Progenitor cell of endocrine pancreas (in vitro differentiated cells): ENCODE data around the gene LPP. TPM values are rescaled to one million over a fixed set of nuclear protein-coding genes. Genes with fewer than 3 reads are reported as not detected.
A peak's percentile ranks its signal among the peaks of the same experiment; 100 is the strongest.

Source experiments
- DNase-seq: peaks from one replicate; pipeline ENCODE4 v3.0.0; 2021; ENCODE audit warnings: low spot score; ENCODE audit not compliant: unreplicated experiment
- H3K27ac Mint-ChIP-seq: 2 replicates; pipeline ENCODE4 v1.8.0; 2021; ENCODE audit warnings: mild to moderate bottlenecking, moderate library complexity, mixed read lengths
- H3K27me3 Mint-ChIP-seq: 2 replicates; pipeline ENCODE4 v1.8.0; 2021; ENCODE audit warnings: mixed read lengths
- H3K36me3 Mint-ChIP-seq: 2 replicates; pipeline ENCODE4 v1.8.0; 2022; ENCODE audit warnings: mixed read lengths; ENCODE audit not compliant: insufficient read depth
- H3K4me1 Mint-ChIP-seq: 2 replicates; pipeline ENCODE4 v1.8.0; 2021; ENCODE audit warnings: low read depth, mixed read lengths
- H3K4me3 Mint-ChIP-seq: 2 replicates; pipeline ENCODE4 v1.8.0; 2021; ENCODE audit warnings: low read depth, mild to moderate bottlenecking, moderate library complexity, mixed read lengths
- H3K9me3 Mint-ChIP-seq: 2 replicates; pipeline ENCODE4 v1.8.0; 2021; ENCODE audit warnings: low read depth, mixed read lengths
- CTCF ChIP-seq: fragments of 200-600 bp; sonication (generic); IDR thresholded peaks from one replicate; pipeline ENCODE4 v1.5.0; 2021; ENCODE audit warnings: antibody characterized with exemption, mild to moderate bottlenecking; ENCODE audit not compliant: unreplicated experiment
- total RNA-seq: library from RNA; stranded (reverse); gene quantifications from 2 replicates; pipeline ENCODE4 v1.2.1, GENCODE V29; 2021

Gene LPP
- total RNA-seq, 1 donor from 2014 or later, result 131 TPM

GRCh38 chr3:188253800-188254452, 100.0 kb downstream of the LPP start:
- no peak for DNase-seq
- Mint-ChIP-seq H3K4me1 (peaks cover 20% of the 10 kb centered on the region), H3K27me3 (no peaks in the 10 kb centered on the region), H3K36me3 (peaks cover 10% of the 10 kb centered on the region), H3K9me3 (peaks cover 10% of the 10 kb centered on the region), H3K4me3 (no peak overlapping the region), H3K27ac (no peak overlapping the region)
- no peak for TF ChIP-seq CTCF

DNA sequence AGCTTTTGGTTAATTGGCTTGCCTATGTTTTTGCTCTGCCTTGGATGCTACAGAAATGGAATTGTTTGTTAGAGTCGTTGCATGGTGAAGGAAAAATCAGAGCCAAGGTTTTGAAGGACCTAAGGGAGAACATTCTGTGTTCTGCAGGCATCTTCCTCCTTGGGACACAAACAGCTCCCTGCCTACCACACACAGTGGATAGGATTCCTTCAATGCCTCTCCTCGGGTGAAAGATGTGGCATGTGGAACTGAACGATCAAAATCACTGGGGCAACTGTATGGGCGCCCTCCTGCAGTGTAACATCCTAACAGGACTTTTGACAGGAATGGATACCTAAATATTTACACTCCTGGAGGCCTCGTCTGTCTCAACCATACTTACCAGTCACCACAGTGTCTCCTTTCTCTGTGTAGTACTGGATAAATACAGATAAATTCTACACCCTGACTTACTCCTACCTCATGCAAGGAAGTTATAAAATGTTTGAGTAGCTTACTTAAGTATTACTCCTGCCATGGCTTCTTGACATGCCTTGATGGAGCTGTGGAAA, 100.6 kb downstream of the LPP start:
- no peak for DNase-seq
- peaks cover 10% of the 10 kb centered on the region for H3K9me3 Mint-ChIP-seq
- no peak for TF ChIP-seq CTCF
- H3K4me3 Mint-ChIP-seq, result no peak overlapping the region
- H3K36me3 Mint-ChIP-seq, result peaks cover 13% of the 10 kb centered on the region
- H3K27ac Mint-ChIP-seq, result no peak overlapping the region
- H3K27me3 Mint-ChIP-seq, result no peaks in the 10 kb centered on the region
- peaks cover 23% of the 10 kb centered on the region for H3K4me1 Mint-ChIP-seq

DNA sequence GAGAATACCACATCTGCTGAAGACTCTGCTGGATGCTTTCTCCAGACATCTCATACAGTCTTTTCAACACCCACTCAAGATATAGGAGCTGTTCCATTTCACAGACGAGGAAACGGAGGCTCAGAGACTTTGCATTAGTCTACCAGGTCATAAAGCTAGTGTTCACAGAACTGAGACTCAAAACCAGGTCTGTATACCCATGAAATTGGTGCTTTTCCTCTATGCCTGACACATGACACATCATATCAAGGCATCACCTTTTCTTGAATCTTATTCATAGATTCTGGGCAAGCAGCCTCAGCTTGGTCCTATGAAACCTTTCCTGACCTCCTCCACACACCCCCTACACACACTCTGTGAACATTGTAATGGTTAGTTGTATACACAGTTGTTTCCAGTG, 101.2 kb downstream of the LPP start:
- no peak for TF ChIP-seq CTCF
- no peak for DNase-seq
- peaks cover 10% of the 10 kb centered on the region for H3K9me3 Mint-ChIP-seq
- H3K4me1 Mint-ChIP-seq, result peaks cover 23% of the 10 kb centered on the region
- no peaks in the 10 kb centered on the region for H3K27me3 Mint-ChIP-seq
- H3K4me3 Mint-ChIP-seq, result no peak overlapping the region
- H3K27ac Mint-ChIP-seq, result no peak overlapping the region
- peaks cover 13% of the 10 kb centered on the region for H3K36me3 Mint-ChIP-seq

DNA sequence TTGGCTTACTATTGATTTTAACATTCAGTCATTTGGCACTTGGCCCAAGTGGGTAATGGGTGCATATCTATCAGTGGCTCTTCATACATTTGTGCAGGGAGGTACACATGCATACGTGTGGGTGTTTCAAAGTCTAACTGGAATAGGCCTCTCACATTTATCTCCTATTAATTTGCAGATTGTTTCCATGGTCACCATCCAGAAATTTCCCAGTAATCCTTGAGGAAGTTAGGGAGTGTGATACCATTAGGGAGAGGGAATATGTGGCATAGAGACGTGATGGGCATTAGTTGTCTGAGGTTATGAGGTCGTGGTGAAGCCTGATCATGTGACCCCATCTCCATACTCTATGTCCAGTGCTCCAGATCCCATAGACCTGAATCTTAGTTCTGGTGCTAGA, 102.8 kb downstream of the LPP start:
- Mint-ChIP-seq H3K4me3 (no peak overlapping the region), H3K27ac (no peak overlapping the region), H3K9me3 (peaks cover 3% of the 10 kb centered on the region), H3K4me1 (peaks cover 26% of the 10 kb centered on the region), H3K27me3 (no peaks in the 10 kb centered on the region), H3K36me3 (peaks cover 7% of the 10 kb centered on the region)
- no peak for DNase-seq
- TF ChIP-seq CTCF, result no peak

DNA sequence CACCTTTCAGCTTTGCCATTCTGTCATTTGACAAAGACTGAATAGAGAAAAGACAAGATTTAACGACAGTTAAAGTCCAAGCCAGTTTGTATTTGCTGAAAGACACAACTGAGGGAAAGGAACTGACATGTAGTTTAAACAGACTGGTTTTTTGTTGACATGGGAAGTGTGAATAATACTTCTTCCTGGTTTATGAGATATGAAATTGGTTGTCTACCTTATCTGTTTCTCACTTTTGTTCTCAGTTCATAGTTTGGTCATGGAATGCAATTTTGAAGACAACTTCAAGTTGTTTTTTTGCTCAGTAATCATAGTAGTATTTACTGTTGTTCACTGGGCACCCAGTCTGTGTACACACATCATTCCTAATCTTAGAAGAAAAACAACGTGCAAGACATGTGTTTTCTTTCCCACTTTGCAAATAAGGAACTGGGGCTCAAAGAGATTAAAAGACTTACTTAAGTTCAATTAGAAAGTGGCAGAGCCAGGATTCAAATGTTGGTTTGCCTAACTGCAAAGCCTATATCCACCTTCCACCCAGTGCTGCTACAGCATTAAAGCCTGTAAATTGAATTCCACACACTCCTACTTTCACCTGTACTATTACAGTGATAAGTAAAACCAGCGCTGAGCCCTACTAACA, 103.5 kb downstream of the LPP start:
- Mint-ChIP-seq H3K4me3 (peak overlapping the region; percentile 37), H3K27me3 (no peaks in the 10 kb centered on the region), H3K9me3 (no peaks in the 10 kb centered on the region), H3K36me3 (peaks cover 3% of the 10 kb centered on the region), H3K4me1 (peaks cover 28% of the 10 kb centered on the region), H3K27ac (peak overlapping the region; percentile 90)
- DNase-seq, result no peak
- no peak for TF ChIP-seq CTCF
